Lower leg skin (tissue), 3 donors: Measurements from ENCODE around the gene FAM217B.

Experiments
- POLR2A ChIP-seq, 2 donors: fragments of 450-650 bp; IDR thresholded peaks; one replicate each; pipeline ENCODE4 v1.6.1; 2016 to 2017; ENCODE audit warnings: antibody characterized with exemption in 2 of 2, mild to moderate bottlenecking in 1 of 2, moderate library complexity in 1 of 2
- TF ChIP-seq, protein P1 (sequence below), 3 donors: fragments of 450-650 bp; IDR thresholded peaks; one replicate each; pipeline ENCODE4 v1.5.1; 2016; ENCODE audit warnings: antibody characterized with exemption in 3 of 3, mild to moderate bottlenecking in 3 of 3, moderate library complexity in 2 of 3

DNA sequence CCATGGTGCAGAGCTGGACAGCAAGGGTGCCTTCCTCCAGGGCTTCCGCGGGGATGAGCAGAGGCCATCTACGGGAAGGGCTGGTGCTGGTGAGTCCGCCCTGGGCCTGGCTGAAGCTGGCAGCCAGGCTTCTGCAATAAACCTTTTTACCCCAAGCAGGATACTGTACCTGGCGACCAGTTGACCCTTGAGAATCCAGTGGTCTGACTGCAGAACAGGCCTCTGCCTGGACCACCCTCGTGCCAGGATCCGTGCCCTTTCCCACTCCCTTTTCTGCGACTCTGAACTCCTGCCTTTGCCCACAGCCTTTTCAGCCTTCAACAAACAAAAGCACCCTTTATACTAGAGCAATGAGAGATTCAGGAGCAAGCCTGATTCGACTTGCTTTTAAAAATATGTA lies 36.9 kb downstream of the FAM217B start:
- TF ChIP-seq, protein P1, sequence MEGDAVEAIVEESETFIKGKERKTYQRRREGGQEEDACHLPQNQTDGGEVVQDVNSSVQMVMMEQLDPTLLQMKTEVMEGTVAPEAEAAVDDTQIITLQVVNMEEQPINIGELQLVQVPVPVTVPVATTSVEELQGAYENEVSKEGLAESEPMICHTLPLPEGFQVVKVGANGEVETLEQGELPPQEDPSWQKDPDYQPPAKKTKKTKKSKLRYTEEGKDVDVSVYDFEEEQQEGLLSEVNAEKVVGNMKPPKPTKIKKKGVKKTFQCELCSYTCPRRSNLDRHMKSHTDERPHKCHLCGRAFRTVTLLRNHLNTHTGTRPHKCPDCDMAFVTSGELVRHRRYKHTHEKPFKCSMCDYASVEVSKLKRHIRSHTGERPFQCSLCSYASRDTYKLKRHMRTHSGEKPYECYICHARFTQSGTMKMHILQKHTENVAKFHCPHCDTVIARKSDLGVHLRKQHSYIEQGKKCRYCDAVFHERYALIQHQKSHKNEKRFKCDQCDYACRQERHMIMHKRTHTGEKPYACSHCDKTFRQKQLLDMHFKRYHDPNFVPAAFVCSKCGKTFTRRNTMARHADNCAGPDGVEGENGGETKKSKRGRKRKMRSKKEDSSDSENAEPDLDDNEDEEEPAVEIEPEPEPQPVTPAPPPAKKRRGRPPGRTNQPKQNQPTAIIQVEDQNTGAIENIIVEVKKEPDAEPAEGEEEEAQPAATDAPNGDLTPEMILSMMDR (IDR thresholded peaks at IDR 0.05), result no peak
- TF ChIP-seq POLR2A (IDR thresholded peaks at IDR 0.05), result no peak
